ENCODE measurements around the gene USH2A. TPM values are rescaled to one million over a fixed set of nuclear protein-coding genes. Genes with fewer than 3 reads are reported as not detected.

USH2A gene
- total RNA-seq, 1 donor from 2014 or later, result 0.55 TPM

GRCh38 chr1:216113181-216113580 is 310.1 kb downstream of the USH2A start:
- H3K9me3 Mint-ChIP-seq (ENCODE audit: low read depth), result no peaks in the 10 kb centered on the region
- no peak for TF ChIP-seq CTCF (IDR thresholded peaks at IDR 0.05; ENCODE audit: unreplicated experiment)
- H3K36me3 Mint-ChIP-seq (ENCODE audit: insufficient read depth), result no peaks in the 10 kb centered on the region
- no peaks in the 10 kb centered on the region for H3K4me1 Mint-ChIP-seq (ENCODE audit: low read depth)
- H3K27me3 Mint-ChIP-seq, result no peaks in the 10 kb centered on the region
- DNase-seq (ENCODE audit: low spot score, unreplicated experiment), result no peak
- H3K27ac Mint-ChIP-seq, result no peak overlapping the region
- no peak overlapping the region for H3K4me3 Mint-ChIP-seq (ENCODE audit: low read depth)

GRCh38 chr1:216111842-216112241 is 311.4 kb downstream of the USH2A start:
- H3K27ac Mint-ChIP-seq, result no peak overlapping the region
- no peak overlapping the region for H3K4me3 Mint-ChIP-seq (ENCODE audit: low read depth)
- H3K9me3 Mint-ChIP-seq (ENCODE audit: low read depth), result no peaks in the 10 kb centered on the region
- no peak for TF ChIP-seq CTCF (IDR thresholded peaks at IDR 0.05; ENCODE audit: unreplicated experiment)
- H3K27me3 Mint-ChIP-seq, result no peaks in the 10 kb centered on the region
- no peaks in the 10 kb centered on the region for H3K4me1 Mint-ChIP-seq (ENCODE audit: low read depth)
- H3K36me3 Mint-ChIP-seq (ENCODE audit: insufficient read depth), result no peaks in the 10 kb centered on the region
- no peak for DNase-seq (ENCODE audit: low spot score, unreplicated experiment)

DNA sequence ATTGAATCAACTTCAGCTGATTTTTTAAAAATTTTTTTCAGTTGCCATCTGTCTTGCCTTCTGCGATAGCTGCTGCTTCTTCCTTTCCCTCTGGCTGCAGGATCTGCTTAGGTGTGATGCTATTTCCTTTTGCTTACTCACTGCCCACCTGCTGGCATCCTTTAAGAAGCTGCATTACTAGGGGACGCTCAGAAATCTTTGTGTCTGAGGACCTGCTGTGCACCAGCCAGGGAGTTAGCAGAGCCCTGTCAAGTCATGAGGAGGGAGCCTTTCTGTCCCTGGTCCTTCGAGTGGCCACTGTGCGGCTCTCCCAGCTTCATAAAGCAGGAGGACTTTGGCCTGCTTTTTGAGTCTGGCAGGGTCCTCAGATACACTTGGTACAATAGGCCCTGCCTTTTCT is 327.8 kb downstream of the USH2A start:
- H3K4me1 Mint-ChIP-seq (ENCODE audit: low read depth), result peaks cover 3% of the 10 kb centered on the region
- DNase-seq (ENCODE audit: low spot score, unreplicated experiment), result no peak
- no peak overlapping the region for H3K27ac Mint-ChIP-seq
- no peak for TF ChIP-seq CTCF (IDR thresholded peaks at IDR 0.05; ENCODE audit: unreplicated experiment)
- H3K9me3 Mint-ChIP-seq (ENCODE audit: low read depth), result no peaks in the 10 kb centered on the region
- no peak overlapping the region for H3K4me3 Mint-ChIP-seq (ENCODE audit: low read depth)
- H3K27me3 Mint-ChIP-seq, result no peaks in the 10 kb centered on the region
- H3K36me3 Mint-ChIP-seq (ENCODE audit: insufficient read depth), result no peaks in the 10 kb centered on the region

DNA sequence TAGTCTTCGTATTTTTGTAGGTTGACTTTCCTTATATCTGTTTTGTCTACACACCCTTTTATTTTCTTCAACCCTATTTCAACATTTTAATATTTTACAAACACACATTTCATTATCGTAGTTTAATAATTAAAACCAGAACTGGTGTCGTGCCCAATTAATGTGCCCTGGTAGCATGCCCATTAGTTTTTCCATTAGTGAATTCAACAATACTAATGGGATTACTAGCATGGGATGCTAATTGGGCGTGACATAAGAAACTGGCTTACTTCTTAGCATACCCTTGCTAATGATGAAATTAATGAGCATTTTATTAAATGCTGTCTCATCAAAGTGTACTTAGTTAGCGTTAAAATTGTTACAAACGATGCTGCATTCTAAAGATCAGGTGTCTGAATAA is 332.7 kb downstream of the USH2A start:
- Mint-ChIP-seq H3K4me1 (ENCODE audit: low read depth) (peaks cover 2% of the 10 kb centered on the region), H3K4me3 (ENCODE audit: low read depth) (no peak overlapping the region), H3K27ac (no peak overlapping the region), H3K9me3 (ENCODE audit: low read depth) (no peaks in the 10 kb centered on the region), H3K36me3 (ENCODE audit: insufficient read depth) (no peaks in the 10 kb centered on the region), H3K27me3 (no peaks in the 10 kb centered on the region)
- DNase-seq (ENCODE audit: low spot score, unreplicated experiment), result no peak
- TF ChIP-seq CTCF (IDR thresholded peaks at IDR 0.05; ENCODE audit: unreplicated experiment), result no peak

GRCh38 chr1:216086678-216087077 is 336.6 kb downstream of the USH2A start:
- Mint-ChIP-seq H3K4me1 (ENCODE audit: low read depth) (peaks cover 3% of the 10 kb centered on the region), H3K9me3 (ENCODE audit: low read depth) (no peaks in the 10 kb centered on the region), H3K27me3 (no peaks in the 10 kb centered on the region), H3K4me3 (ENCODE audit: low read depth) (no peak overlapping the region), H3K27ac (no peak overlapping the region), H3K36me3 (ENCODE audit: insufficient read depth) (no peaks in the 10 kb centered on the region)
- no peak for DNase-seq (ENCODE audit: low spot score, unreplicated experiment)
- TF ChIP-seq CTCF (IDR thresholded peaks at IDR 0.05; ENCODE audit: unreplicated experiment), result no peak
